SH-SY5Y (cell line): ENCODE results near the gene OR52K2.

ENCODE experiments used
- GATA2 ChIP-seq: IDR thresholded peaks from 2 replicates; pipeline ENCODE4 v1.6.1; 2011; ENCODE audit warnings: mild to moderate bottlenecking, low read depth, low read length
- GATA3 ChIP-seq: IDR thresholded peaks from 2 replicates; pipeline ENCODE4 v1.6.1; 2011; ENCODE audit warnings: low read depth, mild to moderate bottlenecking, low read length, moderate library complexity

Gene OR52K2

DNA sequence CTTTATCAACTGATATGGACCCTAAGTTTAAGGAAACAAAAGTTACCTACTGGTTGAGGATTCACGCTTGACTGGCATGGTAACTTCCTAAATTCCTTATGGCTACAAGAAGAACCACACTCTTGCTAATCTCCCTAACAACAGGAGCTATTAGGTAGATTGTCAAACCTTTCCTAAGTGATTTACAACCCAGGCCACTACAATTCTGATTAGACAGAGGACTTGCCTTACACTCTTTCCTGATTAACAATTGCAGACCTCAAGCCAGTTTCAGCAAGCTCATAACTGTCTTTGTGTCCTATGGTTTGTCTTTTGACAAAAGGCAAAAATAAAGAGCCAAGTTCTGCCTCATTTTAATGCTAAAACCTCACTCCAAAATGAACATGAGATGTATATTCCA, 16.3 kb downstream of the OR52K2 start:
- TF ChIP-seq GATA2 (no peak), GATA3 (no peak)

- TF ChIP-seq GATA2 (no peak), GATA3 (no peak)
Observed at GRCh38 chr11:4466131-4466870, 17.2 kb downstream of the OR52K2 start.

DNA sequence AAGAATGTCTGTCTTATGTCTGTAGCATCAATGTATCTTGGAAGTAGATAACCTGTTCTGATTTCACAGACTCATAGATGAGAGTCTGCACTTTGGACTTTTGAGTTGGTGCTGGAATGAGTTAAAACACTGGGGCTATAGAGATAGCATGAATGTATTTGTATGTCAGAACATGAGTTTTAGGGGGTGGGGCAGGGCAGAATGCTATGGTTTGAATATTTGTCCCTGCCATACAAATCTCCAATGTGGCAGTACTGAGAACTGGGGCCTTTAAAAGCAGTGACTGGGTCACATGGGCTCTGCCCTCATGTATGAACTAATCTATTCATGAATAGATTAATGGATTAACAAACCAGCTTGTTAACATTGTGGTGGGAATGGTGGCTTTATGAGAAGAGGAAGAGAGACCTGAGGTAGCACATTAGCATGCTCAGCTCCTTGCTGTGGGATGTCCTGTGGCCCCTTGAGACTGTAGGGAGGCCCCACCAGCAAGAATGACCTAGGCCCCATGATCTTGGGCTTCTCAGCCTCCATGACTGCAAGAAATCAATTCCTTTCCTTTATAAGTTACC, 17.9 kb downstream of the OR52K2 start:
- TF ChIP-seq GATA3 (no peak), GATA2 (no peak)

DNA sequence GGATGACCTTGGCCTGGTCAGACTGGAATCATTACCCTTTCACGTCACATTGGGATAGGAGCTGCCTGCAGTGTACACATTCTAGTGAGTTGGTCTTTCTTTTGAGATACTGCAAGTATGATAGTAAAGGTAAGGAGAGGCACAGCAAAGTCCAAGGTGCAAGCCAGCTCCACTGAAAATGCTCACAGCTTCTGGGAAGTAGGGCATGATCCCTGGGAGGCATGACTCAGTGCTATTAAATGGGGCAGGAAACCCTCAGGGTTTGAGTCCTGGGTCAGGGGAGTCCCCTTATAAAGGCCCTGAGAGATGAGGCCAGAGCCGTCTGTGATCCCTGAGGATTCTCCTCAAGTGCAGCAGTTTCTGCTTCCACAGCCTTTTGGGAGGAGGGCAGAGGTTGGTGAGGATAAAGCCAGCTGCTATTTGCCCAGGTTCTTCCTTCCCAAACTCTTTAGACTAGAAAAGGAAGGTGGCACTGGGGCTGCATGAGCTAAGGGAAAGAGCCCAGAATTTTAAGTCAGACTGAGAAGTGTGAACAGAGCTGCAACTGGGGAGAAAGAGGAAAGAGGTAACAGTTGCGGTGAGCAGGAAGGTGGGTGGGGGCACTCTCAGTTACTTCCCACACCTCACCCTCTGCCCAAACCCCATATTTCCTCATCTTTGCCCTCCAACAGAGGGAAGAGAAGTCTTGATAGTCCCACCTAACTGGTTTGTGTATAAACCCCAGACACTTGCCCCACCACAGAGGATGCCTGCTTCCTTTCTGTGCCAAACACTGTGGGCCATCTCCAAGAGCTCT, 18.9 kb downstream of the OR52K2 start:
- TF ChIP-seq GATA3 (no peak), GATA2 (no peak)

- no peak for TF ChIP-seq GATA2
- TF ChIP-seq GATA3: no peak
Observed at GRCh38 chr11:4479644-4480043, 30.5 kb downstream of the OR52K2 start.

DNA sequence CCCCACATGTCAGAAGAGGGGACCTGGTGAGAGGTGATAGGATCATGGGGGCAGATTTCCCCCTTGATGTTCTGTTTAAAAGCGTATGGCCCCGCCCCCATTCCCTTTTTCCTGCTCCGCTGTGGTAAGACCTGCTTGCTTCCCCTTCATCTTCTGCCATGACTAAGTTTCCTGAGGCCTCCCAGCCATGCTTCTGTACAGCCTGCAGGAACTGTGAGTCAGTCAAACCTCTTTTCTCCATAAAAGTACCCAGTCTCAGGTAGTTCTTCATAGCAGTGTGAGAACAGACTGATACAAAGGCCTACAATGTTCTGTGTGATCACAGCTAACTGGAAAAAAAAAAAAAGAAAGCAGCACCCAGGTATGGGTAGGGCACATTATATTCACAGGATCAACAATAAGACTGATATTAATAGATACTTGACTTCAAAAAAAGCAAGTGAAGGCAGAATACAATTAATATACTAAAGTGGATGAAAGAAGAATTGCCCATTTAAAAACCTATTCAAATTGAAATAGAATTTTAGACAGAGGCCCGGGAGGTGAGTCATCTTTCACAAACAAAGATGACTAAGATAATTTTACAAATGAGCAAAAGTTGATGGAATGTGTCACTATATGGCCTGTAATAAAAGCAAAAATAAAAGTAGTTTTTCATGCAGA, 31.6 kb downstream of the OR52K2 start:
- TF ChIP-seq GATA2 (no peak), GATA3 (no peak)

DNA sequence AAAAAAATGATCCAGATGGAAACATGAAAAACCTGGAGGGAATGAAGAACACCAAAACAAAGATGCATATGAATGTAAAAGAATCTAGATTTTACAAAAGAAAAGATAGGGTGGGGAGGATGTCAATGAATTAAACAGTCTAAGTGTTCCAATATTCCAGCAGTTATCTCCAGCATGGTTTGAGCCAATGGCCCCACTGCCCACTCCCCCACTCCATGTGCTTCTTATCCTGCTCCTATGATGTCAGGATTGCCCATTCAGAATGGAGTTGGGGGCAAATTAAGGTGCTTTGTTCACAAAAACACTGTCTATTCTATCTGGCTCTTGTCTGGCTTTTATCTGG, 32.1 kb downstream of the OR52K2 start:
- TF ChIP-seq GATA2 (no peak), GATA3 (no peak)

DNA sequence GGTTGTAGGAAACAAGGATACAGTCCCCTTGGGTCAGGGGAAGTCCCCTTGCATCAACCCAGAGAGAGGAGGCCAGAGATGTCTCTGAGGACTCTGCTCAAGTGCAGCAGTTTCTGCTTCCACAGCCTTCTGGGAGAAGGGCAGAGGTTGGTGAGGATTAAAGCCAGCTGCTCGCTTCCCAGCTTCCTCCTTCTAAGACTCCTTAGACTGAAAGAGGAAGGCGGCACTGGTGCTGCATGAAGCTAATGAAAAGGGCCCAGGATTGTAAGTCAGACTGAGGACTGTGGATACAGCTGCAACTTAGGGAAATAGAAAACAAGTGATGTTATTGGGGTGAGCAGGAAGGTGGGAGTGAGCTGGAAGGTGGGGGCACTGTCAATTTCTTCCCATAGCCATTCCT, 33.4 kb downstream of the OR52K2 start, which contains the start of gene OR52K1:
OR52K1 (plus strand) TSS at position 202 of the 400 bp plus-strand sequence. CDS start 6,255 bp downstream, outside the sequence.
- TF ChIP-seq GATA3 (no peak), GATA2 (no peak)

- TF ChIP-seq GATA2: no peak
- TF ChIP-seq GATA3: no peak
Observed at GRCh38 chr11:4484310-4484709, 35.2 kb downstream of the OR52K2 start.

GRCh38 chr11:4491878-4492606, 42.9 kb downstream of the OR52K2 start:
- no peak for TF ChIP-seq GATA2
- no peak for TF ChIP-seq GATA3

DNA sequence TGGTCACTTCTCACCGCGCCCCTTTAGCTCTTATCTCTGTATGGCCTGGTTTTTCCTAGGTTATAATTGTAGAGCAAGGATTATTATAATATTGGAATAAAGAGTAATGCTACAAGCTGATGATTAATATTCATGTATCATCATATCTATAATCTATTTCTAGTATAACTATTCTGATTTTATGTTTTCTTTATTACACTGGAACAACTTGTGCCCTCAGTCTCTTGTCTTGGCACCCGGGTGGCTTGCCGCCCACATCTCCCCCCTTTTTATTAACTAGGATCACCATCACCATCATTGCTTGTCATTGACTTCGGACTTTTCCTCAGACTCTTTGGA, 44.4 kb downstream of the OR52K2 start:
- TF ChIP-seq GATA3: no peak
- TF ChIP-seq GATA2: no peak

DNA sequence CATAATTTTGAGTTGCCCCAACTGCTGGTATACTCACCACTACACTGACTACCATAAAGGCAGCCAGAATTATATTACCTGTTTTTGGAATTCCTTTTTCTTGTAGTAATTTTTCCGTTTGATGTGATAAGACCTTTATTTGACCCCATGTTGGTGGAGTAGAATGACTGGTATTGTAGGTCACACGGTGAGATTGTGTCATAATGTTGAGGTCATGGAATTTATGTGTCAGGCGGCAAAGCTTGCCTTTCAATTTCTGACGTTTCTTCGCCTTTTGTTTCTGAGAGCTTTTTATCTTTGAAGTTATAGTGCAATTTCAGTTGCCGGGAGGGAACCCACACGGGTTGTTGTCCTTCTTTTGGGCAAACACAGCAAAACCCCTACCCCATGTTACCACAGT, 46.4 kb downstream of the OR52K2 start:
- no peak for TF ChIP-seq GATA3
- no peak for TF ChIP-seq GATA2

DNA sequence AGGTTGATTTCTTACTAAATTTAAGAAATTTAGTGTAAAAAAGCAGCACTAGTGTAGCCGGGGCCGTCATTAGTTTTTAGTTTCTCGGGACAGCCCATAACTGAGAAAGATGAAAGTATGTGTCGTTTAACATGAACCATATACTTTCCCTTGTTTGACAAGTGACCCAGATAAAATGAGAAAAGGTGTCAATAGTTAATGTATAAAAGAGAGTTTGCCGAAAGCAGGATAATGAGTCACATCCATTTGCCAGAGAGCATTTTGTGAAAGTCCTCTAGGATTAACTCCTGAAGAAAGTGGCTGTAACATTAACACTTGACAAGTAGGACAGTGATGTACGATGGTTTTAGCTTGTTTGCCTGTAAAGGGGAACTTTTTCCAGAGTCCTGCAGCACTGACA, 46.9 kb downstream of the OR52K2 start:
- TF ChIP-seq GATA2 (no peak), GATA3 (no peak)
